Mesenchymal stem cell (in vitro differentiated cells and primary cell): ENCODE data around the gene MAP7D3.
"Not testable (repeated sequence)": the region's sequence is repeated elsewhere in the genome, so short reads cannot be mapped to it uniquely, and the experiment has no call there.

ENCODE experiments used
- DNase-seq: peaks from one replicate; pipeline ENCODE4 v3.0.0-alpha.2; 2013
- H2AFZ ChIP-seq: one replicate; pipeline ENCODE4 v1.6.1; 2013; ENCODE audit warnings: low read depth, mild to moderate bottlenecking, control low read depth, inconsistent platforms, low read length, moderate library complexity
- H2AK5ac ChIP-seq: 2 replicates; pipeline ENCODE4 v1.6.1; 2013; ENCODE audit warnings: low read length, moderate library complexity, mild to moderate bottlenecking, inconsistent platforms; ENCODE audit not compliant: severe bottlenecking
- H2BK120ac ChIP-seq: one replicate; pipeline ENCODE4 v1.6.1; 2013; ENCODE audit warnings: low read depth, mild to moderate bottlenecking, inconsistent platforms, low read length, moderate library complexity
- H2BK12ac ChIP-seq, 2 experiments: one replicate each; pipeline ENCODE4 v1.6.1; 2013; ENCODE audit warnings: inconsistent platforms in 2 of 2, low read length in 2 of 2, mild to moderate bottlenecking in 2 of 2, moderate library complexity in 2 of 2, control low read depth in 1 of 2
- H2BK15ac ChIP-seq: one replicate; pipeline ENCODE4 v1.6.1; 2013; ENCODE audit warnings: mild to moderate bottlenecking, low read depth, inconsistent platforms; ENCODE audit not compliant: poor library complexity, severe bottlenecking
- H2BK5ac ChIP-seq: 2 replicates; pipeline ENCODE4 v1.6.1; 2013; ENCODE audit warnings: low read depth, mild to moderate bottlenecking, low read length, control low read depth, inconsistent platforms; ENCODE audit not compliant: poor library complexity, severe bottlenecking
- H3K14ac ChIP-seq, 2 experiments: one replicate each; pipeline ENCODE4 v1.6.1; 2013; ENCODE audit warnings: inconsistent platforms in 2 of 2, low read length in 2 of 2, control low read depth in 1 of 2, mild to moderate bottlenecking in 1 of 2, moderate library complexity in 1 of 2
- H3K18ac ChIP-seq, 2 experiments: one replicate each; pipeline ENCODE4 v1.6.1; 2013; ENCODE audit warnings: inconsistent platforms in 2 of 2, low read length in 2 of 2, control low read depth in 1 of 2, low read depth in 1 of 2, mild to moderate bottlenecking in 1 of 2
- H3K23ac ChIP-seq, 2 experiments: one replicate each; pipeline ENCODE4 v1.6.1; 2013; ENCODE audit warnings: inconsistent platforms in 2 of 2, low read length in 2 of 2, mild to moderate bottlenecking in 2 of 2, moderate library complexity in 2 of 2, control low read depth in 1 of 2
- H3K27ac ChIP-seq: 2 replicates; pipeline ENCODE4 v1.5.1; 2013; ENCODE audit warnings: mild to moderate bottlenecking, moderate library complexity, low read length, control low read depth, inconsistent platforms; ENCODE audit not compliant: poor library complexity, severe bottlenecking
- H3K27me3 ChIP-seq, 2 experiments: 2 replicates each; pipeline versions ENCODE4 v1.6.1 to v1.7.0; 2013; ENCODE audit warnings: low read length in 2 of 2, mild to moderate bottlenecking in 2 of 2, moderate library complexity in 2 of 2, control low read depth in 1 of 2, inconsistent platforms in 1 of 2; ENCODE audit not compliant: control insufficient read depth in 1 of 2, insufficient read depth in 1 of 2
- H3K36me3 ChIP-seq, 2 experiments: 2 replicates each; pipeline versions ENCODE4 v1.6.1 to v1.7.0; 2013; ENCODE audit warnings: low read length in 2 of 2, control low read depth in 1 of 2, inconsistent platforms in 1 of 2, low read depth in 1 of 2, mild to moderate bottlenecking in 1 of 2; ENCODE audit not compliant: insufficient read depth in 2 of 2, control insufficient read depth in 1 of 2
- H3K4ac ChIP-seq, 2 experiments: one replicate each; pipeline ENCODE4 v1.6.1; 2013; ENCODE audit warnings: inconsistent platforms in 2 of 2, low read length in 2 of 2, mild to moderate bottlenecking in 2 of 2, moderate library complexity in 2 of 2, control low read depth in 1 of 2, low read depth in 1 of 2
- H3K4me1 ChIP-seq: 2 replicates; pipeline ENCODE4 v1.6.1; 2013; ENCODE audit warnings: low read depth, low read length, control low read depth; ENCODE audit not compliant: control insufficient read depth, insufficient read depth
- H3K4me2 ChIP-seq: 2 replicates; pipeline ENCODE4 v1.6.1; 2013; ENCODE audit warnings: low read length, mild to moderate bottlenecking, inconsistent platforms; ENCODE audit not compliant: poor library complexity, severe bottlenecking
- H3K4me3 ChIP-seq, 2 experiments: 2 replicates each; pipeline versions ENCODE4 v1.5.1 to v1.7.0; 2013; ENCODE audit warnings: low read length in 2 of 2, mild to moderate bottlenecking in 2 of 2, control low read depth in 1 of 2, low read depth in 1 of 2; ENCODE audit not compliant: insufficient read depth in 1 of 2
- H3K79me1 ChIP-seq: replicated peaks from 2 replicates; pipeline ENCODE4 v1.6.1; 2013; ENCODE audit warnings: mild to moderate bottlenecking, control low read depth, low read length, inconsistent platforms; ENCODE audit not compliant: poor library complexity, severe bottlenecking
- H3K9ac ChIP-seq: 2 replicates; pipeline ENCODE4 v1.7.0; 2013; ENCODE audit warnings: mild to moderate bottlenecking, low read length, moderate library complexity
- H3K9me3 ChIP-seq: 2 replicates; pipeline ENCODE4 v1.7.0; 2013; ENCODE audit warnings: mild to moderate bottlenecking, low read length; ENCODE audit not compliant: control insufficient read depth
- H4K8ac ChIP-seq: one replicate; pipeline ENCODE4 v1.6.1; 2013; ENCODE audit warnings: inconsistent platforms, mild to moderate bottlenecking, low read length, moderate library complexity
- H4K91ac ChIP-seq: one replicate; pipeline ENCODE4 v1.6.1; 2013; ENCODE audit warnings: mild to moderate bottlenecking, low read length, inconsistent platforms
- WGBS: methylation state at CpG from one replicate; pipeline ENCODE4 v1.1.7; 2013; ENCODE audit warnings: mixed read lengths; 5-methylcytosine and 5-hydroxymethylcytosine counted together

MAP7D3 gene

GRCh38 chrX:136237849-136238248 is 13.4 kb downstream of the MAP7D3 start:
- H3K14ac ChIP-seq, H2AFZ ChIP-seq, H3K9ac ChIP-seq, H3K9me3 ChIP-seq, DNase-seq, H3K4ac ChIP-seq, H3K27ac ChIP-seq, H3K4me2 ChIP-seq, H3K4me3 ChIP-seq, H4K8ac ChIP-seq, H2BK15ac ChIP-seq, H2AK5ac ChIP-seq, H3K79me1 ChIP-seq, H3K4me1 ChIP-seq, H2BK5ac ChIP-seq, H4K91ac ChIP-seq, H3K27me3 ChIP-seq, H3K18ac ChIP-seq, H3K23ac ChIP-seq, H2BK120ac ChIP-seq, H2BK12ac ChIP-seq: not testable (repeated sequence)
- no CpG with 5 or more reads among the region's 4 CpGs for WGBS
- H3K36me3 ChIP-seq, result peaks cover 3 to 84% of the 10 kb centered on the region in 2 experiments

- H2BK5ac ChIP-seq, result no peak overlapping the region
- no peak overlapping the region for H2AK5ac ChIP-seq
- H4K8ac ChIP-seq, result no peak overlapping the region
- H3K27ac ChIP-seq, result no peak overlapping the region
- H2BK15ac ChIP-seq, result no peak overlapping the region
- H4K91ac ChIP-seq, result no peak overlapping the region
- H2BK120ac ChIP-seq, result no peak overlapping the region
- no peaks in the 10 kb centered on the region for H3K79me1 ChIP-seq
- no peaks in the 10 kb centered on the region for H3K4me1 ChIP-seq
- H3K14ac ChIP-seq, result no peak overlapping the region
- peaks cover 0 to 84% of the 10 kb centered on the region in 2 experiments for H3K36me3 ChIP-seq
- no peak overlapping the region for H3K9ac ChIP-seq
- no peak for DNase-seq
- no peak overlapping the region for H3K4me3 ChIP-seq
- WGBS, result 100% methylated on average over 2 of the region's 3 CpGs
- H3K23ac ChIP-seq, result no peak overlapping the region
- H3K4me2 ChIP-seq, result no peak overlapping the region
- no peak overlapping the region for H3K18ac ChIP-seq
- H2AFZ ChIP-seq, result no peak overlapping the region
- no peaks in the 10 kb centered on the region for H3K9me3 ChIP-seq
- H3K27me3 ChIP-seq, result peaks cover 0 to 6% of the 10 kb centered on the region in 2 experiments
- H3K4ac ChIP-seq, result no peak overlapping the region
- H2BK12ac ChIP-seq, result no peak overlapping the region
Measured at GRCh38 chrX:136237074-136237473, 14.1 kb downstream of the MAP7D3 start.

GRCh38 chrX:136228839-136229207 is 22.4 kb downstream of the MAP7D3 start:
- Histone ChIP-seq H3K4ac (no peak overlapping the region), H2BK15ac (no peak overlapping the region), H3K18ac (no peak overlapping the region), H3K23ac (no peak overlapping the region), H2AFZ (no peak overlapping the region), H3K79me1 (peaks cover 5% of the 10 kb centered on the region), H3K4me3 (no peak overlapping the region), H4K91ac (no peak overlapping the region), H2AK5ac (no peak overlapping the region), H3K4me2 (no peak overlapping the region), H3K9me3 (no peaks in the 10 kb centered on the region), H3K27ac (no peak overlapping the region), H3K4me1 (no peaks in the 10 kb centered on the region), H2BK5ac (no peak overlapping the region), H2BK12ac (no peak overlapping the region), H3K14ac (no peak overlapping the region), H4K8ac (no peak overlapping the region), H2BK120ac (no peak overlapping the region), H3K9ac (peak overlapping the region; percentile 24), H3K27me3 (peaks cover 0 to 5% of the 10 kb centered on the region in 2 experiments), H3K36me3 (peaks cover 18 to 73% of the 10 kb centered on the region in 2 experiments)
- no peak for DNase-seq
- no CpG with 5 or more reads among the region's 3 CpGs for WGBS

- Histone ChIP-seq H3K14ac (no peak overlapping the region), H3K27ac (no peak overlapping the region), H2BK15ac (no peak overlapping the region), H3K4me1 (no peaks in the 10 kb centered on the region), H2BK120ac (no peak overlapping the region), H2AFZ (no peak overlapping the region), H3K4me3 (no peak overlapping the region), H3K79me1 (peaks cover 5% of the 10 kb centered on the region), H3K4ac (no peak overlapping the region), H3K4me2 (no peak overlapping the region), H4K91ac (no peak overlapping the region), H3K23ac (no peak overlapping the region), H4K8ac (no peak overlapping the region), H2BK12ac (no peak overlapping the region), H3K9ac (no peak overlapping the region), H3K36me3 (peaks cover 18 to 74% of the 10 kb centered on the region in 2 experiments), H2AK5ac (no peak overlapping the region), H3K27me3 (peaks cover 0 to 5% of the 10 kb centered on the region in 2 experiments), H3K18ac (no peak overlapping the region), H2BK5ac (no peak overlapping the region), H3K9me3 (no peaks in the 10 kb centered on the region)
- 47% methylated on average over 2 of the region's 8 CpGs for WGBS
- DNase-seq, result no peak
Measured at GRCh38 chrX:136227948-136228838, 23.0 kb downstream of the MAP7D3 start.
